Pancreas (tissue), 10 donors: ENCODE measurements around the gene NKD1. TPM values are rescaled to one million over a fixed set of nuclear protein-coding genes. Genes with fewer than 3 reads are reported as not detected.
"Not testable (repeated sequence)": the region's sequence is repeated elsewhere in the genome, so short reads cannot be mapped to it uniquely, and the experiment has no call there.

Source experiments
- ATAC-seq, 4 donors: fragments of 200-7000 bp; cut with Tn5 transposase; one replicate each; pipeline versions ENCODE4 v1.8.0 to v1.9.1; 2020; ENCODE audit warnings: mild to moderate bottlenecking in 4 of 4, moderate library complexity in 4 of 4
- DNase-seq, 6 donors: peaks; one replicate each; pipeline ENCODE4 v3.0.0-alpha.2; 2020
- FAIRE-seq: peaks from 2 replicates; lab custom pipeline; 2012; peaks lifted over from hg19 to GRCh38; lab: Jason Lieb, UNC
- H3K27ac ChIP-seq, 4 donors: fragments of 200-600 bp; sonication (generic); 1 replicate in 3 of 4; 2 replicates in 1 of 4; pipeline versions ENCODE4 v1.5.0 to v1.8.0; 2020
- H3K27me3 ChIP-seq, 4 donors: fragments of 200-600 bp; one replicate each; pipeline ENCODE4 v1.8.0; 2021
- H3K36me3 ChIP-seq, 3 donors: fragments of 200-600 bp; sonication (generic) in 1 of 3; one replicate each; pipeline versions ENCODE4 v1.5.0 to v1.8.0; 2020 to 2021
- H3K4me1 ChIP-seq, 3 donors: fragments of 200-600 bp; one replicate each; pipeline ENCODE4 v1.8.0; 2021
- H3K4me3 ChIP-seq, 4 donors: fragments of 200-600 bp; sonication (generic) in 2 of 4; one replicate each; pipeline versions ENCODE4 v1.5.0 to v1.8.0; 2020 to 2021
- H3K9me3 ChIP-seq, 4 donors: fragments of 200-600 bp; one replicate each; pipeline ENCODE4 v1.8.0; 2021
- CTCF ChIP-seq, 4 donors: fragments of 200-600 bp; sonication (generic) in 3 of 4; IDR thresholded peaks; one replicate each; pipeline versions ENCODE4 v1.5.0 to v1.8.0; 2021; ENCODE audit warnings: antibody characterized with exemption in 4 of 4
- WGBS, 2 donors: extraction: QIAGEN DNeasy Blood & Tissue Kit; methylation state at CpG; one replicate each; pipeline ENCODE4 v1.1.7; 2013; 5-methylcytosine and 5-hydroxymethylcytosine counted together
- intact Hi-C, 3 donors: fragments of 100-400 bp; cut with DNase I; formaldehyde crosslinking; loops; one replicate each; pipeline versions ENCODE4 v1.11.1 to v1.14.2; 2022
- polyA plus RNA-seq, 2 donors: library from polyadenylated mRNA; stranded (reverse); fragments of 200-250 nt; gene quantifications; one replicate each; pipeline ENCODE4 v1.2.3, GENCODE V29; 2013
- total RNA-seq, 6 donors: library from RNA; stranded (reverse); fragmentation: NEBNext Ultra II Directional in 4 of 6; extraction: Animal tissue kit (Norgen Biotek cat#: 25700) in 4 of 6; gene quantifications; one replicate each; pipeline versions ENCODE4 v1.2.1 to v1.2.4, GENCODE V29; 2021 to 2023
- donor health status: healthy with polysubstance abuse.
- donor health status: DM: no; HTN: no; CAD: no; lungs with moderate emphysema.
- donor health status: DM: no; HTN: no; CAD: no.
- donor health status: control.
- donor health status: control.
- donor health status: Bipolar disorder and iron deficiency.
- donor health status: DM: yes; HTN: yes; CAD: no.
- donor health status: DM: no; HTN: no; CAD: no.
- donor health status: DM: no; HTN: no; CAD: no.
- donor health status: DM: yes; HTN: yes; CAD: no.

Gene NKD1
- total and polyA plus RNA-seq, 8 donors = 0.45 to 5.8 (median 4.4) TPM

- Histone ChIP-seq H3K36me3 (no peaks in the 10 kb centered on the region), H3K4me3 (no peak overlapping the region), H3K27me3 (no peaks in the 10 kb centered on the region), H3K4me1 (no peaks in the 10 kb centered on the region), H3K27ac (no peak overlapping the region), H3K9me3 (no peaks in the 10 kb centered on the region)
- intact Hi-C loops = no loop called here
- no peak for FAIRE-seq
- no peak for TF ChIP-seq CTCF (IDR thresholded peaks at IDR 0.05)
- 90 to 94% methylated on average over 2 of the region's 2 CpGs for WGBS, 2 donors
- DNase-seq = no peak
- ATAC-seq = no peak
These were observed 46.9 kb upstream of the NKD1 start for GRCh38 chr16:50501251-50501650.

GRCh38 chr16:50501986-50502615 lies 46.1 kb upstream of the NKD1 start:
- ATAC-seq = no peak
- 72 to 80% methylated on average over 5 of the region's 5 CpGs for WGBS, 2 donors

DNA sequence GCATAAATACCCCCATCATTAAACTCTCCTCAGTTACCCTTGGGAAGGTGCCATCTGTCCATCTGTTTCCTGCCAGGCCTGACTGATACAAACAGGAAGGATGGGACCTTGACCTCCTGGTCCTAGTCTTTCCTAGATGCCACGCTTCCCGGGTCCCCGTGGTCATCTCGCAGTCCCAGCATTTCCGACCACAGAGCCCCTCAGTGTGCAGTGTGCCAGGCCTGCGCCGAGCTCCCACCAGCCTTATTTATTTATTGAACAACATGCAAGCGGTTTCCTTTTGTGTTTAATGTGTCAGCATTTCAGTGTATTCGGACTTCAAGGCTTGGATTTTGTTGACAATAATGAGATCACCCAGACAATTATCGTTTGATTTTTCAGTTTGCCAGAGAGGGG lies 45.6 kb upstream of the NKD1 start:
- TF ChIP-seq CTCF (IDR thresholded peaks at IDR 0.05) = no peak
- no peaks in the 10 kb centered on the region for H3K36me3 ChIP-seq
- H3K4me3 ChIP-seq = no peak overlapping the region
- no peaks in the 10 kb centered on the region for H3K4me1 ChIP-seq
- H3K9me3 ChIP-seq = no peaks in the 10 kb centered on the region
- DNase-seq (no peak), FAIRE-seq (no peak), ATAC-seq (no peak)
- 32 to 42% methylated on average over 10 of the region's 10 CpGs for WGBS, 2 donors
- no peaks in the 10 kb centered on the region for H3K27me3 ChIP-seq
- no peak overlapping the region for H3K27ac ChIP-seq
- intact Hi-C loops = no loop called here

More at GRCh38 chr16:50501986-50502615, 46.1 kb upstream of the NKD1 start:
- DNase-seq (no peak), FAIRE-seq (no peak)
- intact Hi-C loops = no loop called here
- Histone ChIP-seq H3K27ac (no peak overlapping the region), H3K4me3 (no peak overlapping the region), H3K9me3 (no peaks in the 10 kb centered on the region), H3K36me3 (no peaks in the 10 kb centered on the region), H3K4me1 (no peaks in the 10 kb centered on the region), H3K27me3 (no peaks in the 10 kb centered on the region)
- no peak for TF ChIP-seq CTCF (IDR thresholded peaks at IDR 0.05)

GRCh38 chr16:50503868-50504531 lies 44.2 kb upstream of the NKD1 start:
- H3K36me3 ChIP-seq, H3K4me1 ChIP-seq, intact Hi-C loops, H3K27ac ChIP-seq, H3K27me3 ChIP-seq, DNase-seq, H3K9me3 ChIP-seq, ATAC-seq, H3K4me3 ChIP-seq, FAIRE-seq: not testable (repeated sequence)
- 82% methylated on average over 8 of the region's 8 CpGs for WGBS, 2 donors

DNA sequence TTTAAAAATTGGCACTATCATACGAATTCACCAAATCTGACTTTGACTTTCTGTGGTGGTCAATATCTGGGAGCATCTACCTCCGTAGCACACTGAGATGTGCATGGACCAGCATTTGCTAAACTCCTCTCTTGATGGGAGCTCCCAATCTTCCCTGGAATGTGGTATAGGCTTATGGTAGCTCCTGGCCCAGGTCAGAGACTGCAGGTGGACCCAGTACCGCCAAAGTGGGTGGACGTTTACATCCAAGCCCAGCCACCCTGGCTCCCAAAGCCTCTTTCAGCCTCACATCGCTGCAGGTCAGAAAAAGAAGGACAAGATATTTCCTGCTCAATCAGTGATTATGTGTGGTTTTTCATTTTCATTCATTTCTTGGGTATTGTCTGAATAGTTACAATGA lies 43.1 kb upstream of the NKD1 start:
- intact Hi-C loops = no loop called here
- H3K9me3 ChIP-seq = no peaks in the 10 kb centered on the region
- FAIRE-seq (no peak), DNase-seq (no peak), ATAC-seq (no peak)
- H3K4me1 ChIP-seq = no peaks in the 10 kb centered on the region
- no peaks in the 10 kb centered on the region for H3K27me3 ChIP-seq
- no peak overlapping the region for H3K4me3 ChIP-seq
- WGBS, 2 donors = 68 to 70% methylated on average over 5 of the region's 5 CpGs
- no peaks in the 10 kb centered on the region for H3K36me3 ChIP-seq
- H3K27ac ChIP-seq = no peak overlapping the region
- TF ChIP-seq CTCF (IDR thresholded peaks at IDR 0.05) = no peak
